Measurements from ENCODE around the gene TET2. TPM values are rescaled to one million over a fixed set of nuclear protein-coding genes. Genes with fewer than 3 reads are reported as not detected.

The TET2 gene
- total RNA-seq = 10 to 100 TPM in 8 of 9 donors, 1 to 10 TPM in 1; 9.5 to 25.6 (median 15.4) TPM
- 1 to 10 TPM; 2.9 to 3.3 TPM for polyA plus RNA-seq
- long read RNA-seq, donor 1, partial matches to known transcripts = 0 of 1 reads
- long read RNA-seq, donor 1, other reads (novel, unspliced or antisense) = 1 of 1 reads
- long read RNA-seq, donor 2, partial matches to known transcripts = 20 of 20 reads
- long read RNA-seq, donor 2, other reads (novel, unspliced or antisense) = 0 of 20 reads
- long read RNA-seq, donor 3, partial matches to known transcripts = 1 of 5 reads
- long read RNA-seq, donor 3, other reads (novel, unspliced or antisense) = 4 of 5 reads

- Histone ChIP-seq H3K27me3 (no peaks in the 10 kb centered on the region), H3K4me3 (peak within 1 kb of the TSS; percentile 74 to 93 (median 79)), H3K27ac (peak within 1 kb of the TSS; percentile 76 to 97 (median 86)), H3K4me1 (peaks cover 0 to 48% (median 26%) of the 10 kb centered on the region in 12 donors), H3K9me3 (no peaks in the 10 kb centered on the region), H3K36me3 (no peaks in the 10 kb centered on the region)
- intact Hi-C loops (cut with DNase I) = loop anchor here (2.0 to 10.0 kb wide), 16 partner anchors 41 to 568 kb away; partner anchors contain the start of genes GSTCD (in 2 of the 10), INTS12 (in 2 of the 10) and PPA2 (in 1 of the 10)
- ATAC-seq (peak; percentile 84 to 95 (median 92)), DNase-seq (peak; percentile 80 to 91 (median 84))
- WGBS, 4 donors = 0 to 1% (median 0%) methylated on average over 44 to 77 of the region's 77 CpGs
- TF ChIP-seq, protein P1, sequence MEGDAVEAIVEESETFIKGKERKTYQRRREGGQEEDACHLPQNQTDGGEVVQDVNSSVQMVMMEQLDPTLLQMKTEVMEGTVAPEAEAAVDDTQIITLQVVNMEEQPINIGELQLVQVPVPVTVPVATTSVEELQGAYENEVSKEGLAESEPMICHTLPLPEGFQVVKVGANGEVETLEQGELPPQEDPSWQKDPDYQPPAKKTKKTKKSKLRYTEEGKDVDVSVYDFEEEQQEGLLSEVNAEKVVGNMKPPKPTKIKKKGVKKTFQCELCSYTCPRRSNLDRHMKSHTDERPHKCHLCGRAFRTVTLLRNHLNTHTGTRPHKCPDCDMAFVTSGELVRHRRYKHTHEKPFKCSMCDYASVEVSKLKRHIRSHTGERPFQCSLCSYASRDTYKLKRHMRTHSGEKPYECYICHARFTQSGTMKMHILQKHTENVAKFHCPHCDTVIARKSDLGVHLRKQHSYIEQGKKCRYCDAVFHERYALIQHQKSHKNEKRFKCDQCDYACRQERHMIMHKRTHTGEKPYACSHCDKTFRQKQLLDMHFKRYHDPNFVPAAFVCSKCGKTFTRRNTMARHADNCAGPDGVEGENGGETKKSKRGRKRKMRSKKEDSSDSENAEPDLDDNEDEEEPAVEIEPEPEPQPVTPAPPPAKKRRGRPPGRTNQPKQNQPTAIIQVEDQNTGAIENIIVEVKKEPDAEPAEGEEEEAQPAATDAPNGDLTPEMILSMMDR (IDR thresholded peaks at IDR 0.05) = peak in 1 of 12 donors; percentile 16
- peak in 1 of 2 donors; percentile 74 for TF ChIP-seq POLR2A (IDR thresholded peaks at IDR 0.05)
Observed at GRCh38 chr4:105146276-105147015, at the start of gene TET2. Gene TET2 (plus strand): TSS chr4:105146876. CDS start chr4:105233943, 87,067 bp downstream.

DNA sequence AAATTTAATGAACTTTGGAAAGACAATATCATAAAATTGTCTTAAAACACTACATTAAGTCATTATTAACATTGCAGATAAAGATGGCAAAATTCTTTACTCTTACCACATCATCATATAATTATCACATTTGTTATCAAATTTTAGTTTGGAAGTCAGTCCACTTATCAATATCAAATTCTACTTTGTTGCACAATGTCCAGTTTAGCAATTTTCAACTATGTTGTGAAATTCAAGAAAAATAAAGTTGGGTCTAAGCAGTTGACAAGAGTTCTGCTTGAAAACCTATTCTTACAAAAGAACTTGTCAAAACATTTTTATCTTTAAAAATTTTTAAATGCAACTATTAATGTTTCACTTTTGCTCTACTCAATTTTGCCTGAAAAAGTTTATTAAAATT, 44.7 kb upstream of the TET2 start:
- DNase-seq (no peak), ATAC-seq (no peak)
- H3K36me3 ChIP-seq = no peaks in the 10 kb centered on the region
- H3K27ac ChIP-seq = no peak overlapping the region
- H3K4me1 ChIP-seq = peaks cover 0 to 3% (median 0%) of the 10 kb centered on the region in 12 donors
- H3K9me3 ChIP-seq = peaks cover 0 to 14% (median 3%) of the 10 kb centered on the region in 12 donors
- intact Hi-C loops (cut with DNase I) = no loop called here
- no peak overlapping the region for H3K4me3 ChIP-seq
- no peaks in the 10 kb centered on the region for H3K27me3 ChIP-seq
- no peak for TF ChIP-seq POLR2A (IDR thresholded peaks at IDR 0.05)
- TF ChIP-seq, protein P1 (IDR thresholded peaks at IDR 0.05) = no peak

- Histone ChIP-seq H3K9me3 (no peaks in the 10 kb centered on the region), H3K4me1 (peaks cover 0 to 15% (median 0%) of the 10 kb centered on the region in 12 donors), H3K36me3 (no peaks in the 10 kb centered on the region), H3K4me3 (no peak overlapping the region), H3K27me3 (no peaks in the 10 kb centered on the region), H3K27ac (peak overlapping the region in 2 of 12 donors; percentile 19 to 80)
- TF ChIP-seq, protein P1 (IDR thresholded peaks at IDR 0.05) = no peak
- no peak for TF ChIP-seq POLR2A (IDR thresholded peaks at IDR 0.05)
- DNase-seq (no peak), ATAC-seq (no peak)
- intact Hi-C loops (cut with DNase I) = no loop called here
Observed at GRCh38 chr4:105106426-105106825, 40.2 kb upstream of the TET2 start.
